Uterus (tissue), 4 donors: ENCODE measurements around the gene CADPS2. TPM values are rescaled to one million over a fixed set of nuclear protein-coding genes. Genes with fewer than 3 reads are reported as not detected.

Experiments used
- DNase-seq, 2 donors: peaks; one replicate each; pipeline ENCODE4 v3.0.0-alpha.2; 2019 to 2020
- H3K27ac ChIP-seq, 2 donors: fragments of 200-600 bp; sonication (generic); 1 replicate in 1 of 2; 2 replicates in 1 of 2; pipeline ENCODE4 v1.5.1; 2016 to 2018
- H3K27me3 ChIP-seq, 2 donors: fragments of 200-600 bp; sonication (generic); one replicate each; pipeline ENCODE4 v1.5.1; 2018 to 2019; ENCODE audit warnings: control low read depth in 1 of 2
- H3K36me3 ChIP-seq, 2 donors: fragments of 200-600 bp; sonication (generic); one replicate each; pipeline ENCODE4 v1.5.1; 2019; ENCODE audit warnings: control low read depth in 1 of 2
- H3K4me1 ChIP-seq, 2 donors: fragments of 200-600 bp; sonication (generic); one replicate each; pipeline ENCODE4 v1.5.1; 2018 to 2019; ENCODE audit warnings: control low read depth in 1 of 2
- H3K4me3 ChIP-seq, 2 donors: fragments of 200-600 bp; sonication (generic); 1 replicate in 1 of 2; 2 replicates in 1 of 2; pipeline ENCODE4 v1.5.1; 2018 to 2019; ENCODE audit warnings: mild to moderate bottlenecking in 1 of 2
- H3K9me3 ChIP-seq, 2 donors: fragments of 200-600 bp; sonication (generic); one replicate each; pipeline ENCODE4 v1.5.1; 2019; ENCODE audit warnings: control low read depth in 1 of 2
- CTCF ChIP-seq, 4 experiments: fragments of 200-600 bp in 2 of 4; fragments of 450-650 bp in 2 of 4; sonication (generic) in 2 of 4; IDR thresholded peaks; one replicate each; pipeline ENCODE4 v1.5.1; 2016 to 2019; ENCODE audit warnings: antibody characterized with exemption in 4 of 4, mild to moderate bottlenecking in 2 of 4, moderate library complexity in 1 of 4
- POLR2A ChIP-seq, 2 donors: fragments of 450-650 bp; IDR thresholded peaks; one replicate each; pipeline ENCODE4 v1.6.1; 2016; ENCODE audit warnings: antibody characterized with exemption in 2 of 2, mild to moderate bottlenecking in 1 of 2, moderate library complexity in 1 of 2
- intact Hi-C: fragments of 100-400 bp; cut with DNase I; formaldehyde crosslinking; loops from one replicate; pipeline ENCODE4 v1.15.1; 2023; ENCODE audit warnings: low total_unique reads
- total RNA-seq, 4 donors: library from RNA; depleted of rRNA in 3 of 4; stranded (reverse); fragments of >200 nt in 3 of 4; gene quantifications; one replicate each; pipeline versions ENCODE4 v1.1.0 to v1.2.4, GENCODE V29; 2014 to 2023
- donor health status: DM: yes; HTN: yes; CAD: no.

Gene CADPS2
- total RNA-seq, 4 donors from 2014 or later: 11.5 to 119 (median 36.8) TPM

GRCh38 chr7:122438492-122438891 is 447.8 kb downstream of the CADPS2 start:
- TF ChIP-seq CTCF (IDR thresholded peaks at IDR 0.05): no peak
- TF ChIP-seq POLR2A (IDR thresholded peaks at IDR 0.05): no peak
- intact Hi-C loops: no loop called here
- H3K9me3 ChIP-seq: no peaks in the 10 kb centered on the region
- no peak overlapping the region for H3K27ac ChIP-seq
- no peaks in the 10 kb centered on the region for H3K27me3 ChIP-seq
- no peak overlapping the region for H3K4me3 ChIP-seq
- H3K36me3 ChIP-seq: no peaks in the 10 kb centered on the region
- H3K4me1 ChIP-seq: no peaks in the 10 kb centered on the region
- DNase-seq: no peak

- Histone ChIP-seq H3K27me3 (no peaks in the 10 kb centered on the region), H3K9me3 (no peaks in the 10 kb centered on the region), H3K4me3 (no peak overlapping the region), H3K36me3 (no peaks in the 10 kb centered on the region), H3K27ac (no peak overlapping the region), H3K4me1 (no peaks in the 10 kb centered on the region)
- DNase-seq: no peak
- intact Hi-C loops: no loop called here
- TF ChIP-seq CTCF (IDR thresholded peaks at IDR 0.05) (no peak), POLR2A (IDR thresholded peaks at IDR 0.05) (no peak)
Measured at GRCh38 chr7:122438006-122438405, 448.3 kb downstream of the CADPS2 start.

- Histone ChIP-seq H3K4me1 (no peaks in the 10 kb centered on the region), H3K36me3 (no peaks in the 10 kb centered on the region), H3K27ac (no peak overlapping the region), H3K4me3 (no peak overlapping the region), H3K9me3 (no peaks in the 10 kb centered on the region), H3K27me3 (no peaks in the 10 kb centered on the region)
- TF ChIP-seq POLR2A (IDR thresholded peaks at IDR 0.05) (no peak), CTCF (IDR thresholded peaks at IDR 0.05) (no peak)
- intact Hi-C loops: no loop called here
- no peak for DNase-seq
Measured at GRCh38 chr7:122433765-122434164, 452.5 kb downstream of the CADPS2 start.

GRCh38 chr7:122430710-122431109 is 455.6 kb downstream of the CADPS2 start:
- Histone ChIP-seq H3K27ac (no peak overlapping the region), H3K4me3 (no peak overlapping the region), H3K4me1 (no peaks in the 10 kb centered on the region), H3K36me3 (no peaks in the 10 kb centered on the region), H3K9me3 (no peaks in the 10 kb centered on the region), H3K27me3 (no peaks in the 10 kb centered on the region)
- DNase-seq: no peak
- intact Hi-C loops: no loop called here
- TF ChIP-seq POLR2A (IDR thresholded peaks at IDR 0.05): no peak
- TF ChIP-seq CTCF (IDR thresholded peaks at IDR 0.05): no peak

- no peak for TF ChIP-seq CTCF (IDR thresholded peaks at IDR 0.05)
- no peak for TF ChIP-seq POLR2A (IDR thresholded peaks at IDR 0.05)
- intact Hi-C loops: no loop called here
- Histone ChIP-seq H3K36me3 (no peaks in the 10 kb centered on the region), H3K4me3 (no peak overlapping the region), H3K27me3 (no peaks in the 10 kb centered on the region), H3K9me3 (no peaks in the 10 kb centered on the region), H3K27ac (no peak overlapping the region), H3K4me1 (no peaks in the 10 kb centered on the region)
- DNase-seq: no peak
Measured at GRCh38 chr7:122429926-122430325, 456.3 kb downstream of the CADPS2 start.
